Activated naive CD4-positive, alpha-beta T cell treated with anti-CD3 and anti-CD28 coated beads, Interleukin-2, amount 10 ng/mL, durations not matched to agents 7 days and 5 days (primary cell): Measurements from ENCODE around the gene GYG2.
"Not testable (repeated sequence)": the region's sequence is repeated elsewhere in the genome, so short reads cannot be mapped to it uniquely, and the experiment has no call there.

Experiments used
- CTCF ChIA-PET: fragments of 350-600 bp; sonication (Branson Sonifier 250); formaldehyde crosslinking; loops from one replicate; lab custom pipeline; 2021; ENCODE audit warnings: antibody characterized with exemption; lab: Charles Lee
- DNase-seq: peaks from one replicate; pipeline ENCODE4 v3.0.0-alpha.2; 2020
- H3K27ac Mint-ChIP-seq: one replicate; pipeline ENCODE4 v1.8.0; 2021; ENCODE audit warnings: mild to moderate bottlenecking, moderate library complexity, mixed read lengths
- H3K27me3 Mint-ChIP-seq: one replicate; pipeline ENCODE4 v1.8.0; 2021; ENCODE audit warnings: mild to moderate bottlenecking, mixed read lengths
- H3K36me3 Mint-ChIP-seq: one replicate; pipeline ENCODE4 v1.8.0; 2021; ENCODE audit warnings: mixed read lengths
- H3K4me1 Mint-ChIP-seq: one replicate; pipeline ENCODE4 v1.8.0; 2021; ENCODE audit warnings: mixed read lengths
- H3K4me3 Mint-ChIP-seq: one replicate; pipeline ENCODE4 v1.8.0; 2021; ENCODE audit warnings: mild to moderate bottlenecking, moderate library complexity, mixed read lengths
- H3K9me3 Mint-ChIP-seq: one replicate; pipeline ENCODE4 v1.8.0; 2021; ENCODE audit warnings: mixed read lengths

GYG2 gene

GRCh38 chrX:2870650-2871049, 41.9 kb downstream of the GYG2 start:
- no peak overlapping the region for H3K4me3 Mint-ChIP-seq
- DNase-seq: no peak
- no peaks in the 10 kb centered on the region for H3K4me1 Mint-ChIP-seq
- H3K9me3 Mint-ChIP-seq: no peaks in the 10 kb centered on the region
- CTCF ChIA-PET: no interaction called here
- no peak overlapping the region for H3K27ac Mint-ChIP-seq
- H3K36me3 Mint-ChIP-seq: no peaks in the 10 kb centered on the region
- no peaks in the 10 kb centered on the region for H3K27me3 Mint-ChIP-seq

DNA sequence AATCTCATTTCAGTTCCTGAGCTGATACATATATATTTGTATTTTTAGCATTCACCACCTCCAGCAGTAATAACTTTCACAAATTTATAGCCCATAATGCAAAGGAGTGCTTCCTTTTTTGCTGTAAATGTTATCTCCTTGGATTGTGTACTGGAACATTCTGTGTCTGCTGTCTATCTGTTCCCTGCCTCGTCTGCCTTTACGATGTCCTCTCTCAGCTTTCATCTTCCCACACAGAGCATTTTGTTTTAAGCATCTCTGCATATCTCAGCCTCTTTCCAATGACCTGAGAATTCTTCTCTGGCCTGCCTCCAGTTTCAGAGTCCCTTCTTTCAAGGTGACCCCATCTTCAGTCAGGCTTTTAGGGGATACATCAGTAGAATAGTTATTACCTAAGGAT, 43.1 kb downstream of the GYG2 start:
- H3K4me3 Mint-ChIP-seq: no peak overlapping the region
- DNase-seq: no peak
- no peaks in the 10 kb centered on the region for H3K36me3 Mint-ChIP-seq
- no peaks in the 10 kb centered on the region for H3K27me3 Mint-ChIP-seq
- CTCF ChIA-PET: no interaction called here
- no peak overlapping the region for H3K27ac Mint-ChIP-seq
- no peaks in the 10 kb centered on the region for H3K9me3 Mint-ChIP-seq
- H3K4me1 Mint-ChIP-seq: no peaks in the 10 kb centered on the region

GRCh38 chrX:2872671-2873277, 44.0 kb downstream of the GYG2 start:
- no peaks in the 10 kb centered on the region for H3K36me3 Mint-ChIP-seq
- no peak for DNase-seq
- no peaks in the 10 kb centered on the region for H3K4me1 Mint-ChIP-seq
- no peak overlapping the region for H3K27ac Mint-ChIP-seq
- H3K9me3 Mint-ChIP-seq: no peaks in the 10 kb centered on the region
- CTCF ChIA-PET: no interaction called here
- H3K4me3 Mint-ChIP-seq: no peak overlapping the region
- no peaks in the 10 kb centered on the region for H3K27me3 Mint-ChIP-seq

DNA sequence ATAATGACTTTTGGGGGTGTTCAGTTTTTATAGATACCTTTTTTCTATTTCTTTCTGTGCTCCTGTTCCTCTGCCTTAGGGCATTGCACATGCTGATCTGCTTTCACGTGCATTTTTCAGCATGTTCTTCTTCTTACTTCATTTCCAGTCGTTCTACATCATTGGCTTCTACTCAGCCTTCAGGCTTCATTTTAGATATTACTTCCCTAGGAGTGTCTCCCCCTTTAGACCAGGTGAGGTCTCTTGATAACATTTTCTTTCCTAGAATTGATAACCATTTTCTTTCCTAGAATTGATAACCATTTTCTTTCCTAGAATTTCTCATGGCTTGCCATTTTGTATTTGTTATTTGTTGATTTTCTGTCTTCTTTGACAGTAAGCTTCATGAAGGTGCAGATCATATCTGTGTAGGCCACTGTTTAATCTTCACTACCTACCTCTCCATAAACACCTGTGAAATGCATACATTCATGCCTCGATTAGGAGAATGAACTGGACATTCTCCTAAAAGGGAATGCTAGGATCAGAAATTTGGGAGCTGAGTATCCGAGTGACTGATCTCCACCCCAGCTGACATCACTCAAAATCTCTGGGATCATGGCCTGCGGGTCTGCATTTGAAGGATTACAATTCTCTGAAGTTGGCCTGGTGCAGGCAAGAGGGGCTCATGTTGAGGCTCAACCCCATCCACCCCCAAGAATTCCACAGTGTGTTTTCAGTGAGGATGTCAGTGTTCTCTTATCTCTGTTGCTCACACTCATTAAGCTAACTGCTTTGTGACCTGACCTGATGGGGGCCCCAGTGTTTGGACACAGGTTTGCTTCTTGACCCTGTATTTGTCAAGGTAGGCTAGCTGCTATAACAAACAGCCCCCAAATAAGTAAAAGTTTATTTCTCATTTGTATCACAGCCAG, 45.7 kb downstream of the GYG2 start:
- H3K27ac Mint-ChIP-seq: no peak overlapping the region
- CTCF ChIA-PET: interaction anchor here (0.6 kb wide), 1 partner anchor 13 kb away, joined by 3 read pairs; no protein-coding TSS in a partner anchor
- H3K27me3 Mint-ChIP-seq: no peaks in the 10 kb centered on the region
- H3K9me3 Mint-ChIP-seq: no peaks in the 10 kb centered on the region
- no peak overlapping the region for H3K4me3 Mint-ChIP-seq
- no peak for DNase-seq
- H3K4me1 Mint-ChIP-seq: no peaks in the 10 kb centered on the region
- H3K36me3 Mint-ChIP-seq: no peaks in the 10 kb centered on the region

DNA sequence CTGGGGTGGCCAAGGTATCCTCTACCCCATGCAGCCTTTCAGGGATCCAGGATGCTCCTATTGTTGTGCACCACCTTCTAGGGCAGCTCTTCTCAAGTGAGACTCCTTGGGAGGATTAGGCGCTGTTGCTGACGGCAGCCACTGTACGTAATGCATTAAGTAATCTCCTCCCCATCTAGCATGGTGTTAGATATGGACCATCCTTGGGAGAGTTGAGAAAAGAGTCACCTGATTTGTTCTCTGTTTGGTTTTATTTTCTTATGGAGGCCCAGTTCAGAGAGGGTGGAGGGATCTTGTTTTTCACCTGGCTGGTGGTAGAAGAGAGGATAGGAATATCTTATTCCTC, 46.4 kb downstream of the GYG2 start:
- DNase-seq: no peak
- H3K4me1 Mint-ChIP-seq: no peaks in the 10 kb centered on the region
- no peaks in the 10 kb centered on the region for H3K9me3 Mint-ChIP-seq
- H3K27me3 Mint-ChIP-seq: no peaks in the 10 kb centered on the region
- no peak overlapping the region for H3K27ac Mint-ChIP-seq
- CTCF ChIA-PET: interaction anchor here (0.6 kb wide), 1 partner anchor 13 kb away, joined by 3 read pairs; no protein-coding TSS in a partner anchor
- no peaks in the 10 kb centered on the region for H3K36me3 Mint-ChIP-seq
- no peak overlapping the region for H3K4me3 Mint-ChIP-seq

- no peaks in the 10 kb centered on the region for H3K4me1 Mint-ChIP-seq
- no peak overlapping the region for H3K27ac Mint-ChIP-seq
- no peak for DNase-seq
- no peaks in the 10 kb centered on the region for H3K27me3 Mint-ChIP-seq
- H3K4me3 Mint-ChIP-seq: no peak overlapping the region
- no peaks in the 10 kb centered on the region for H3K36me3 Mint-ChIP-seq
- no peaks in the 10 kb centered on the region for H3K9me3 Mint-ChIP-seq
- CTCF ChIA-PET: interaction anchor here (0.6 kb wide), 1 partner anchor 9 kb away, joined by 4 read pairs; no protein-coding TSS in a partner anchor
These were observed 47.2 kb downstream of the GYG2 start for GRCh38 chrX:2875798-2876399.

- Mint-ChIP-seq H3K36me3 (no peaks in the 10 kb centered on the region), H3K9me3 (no peaks in the 10 kb centered on the region), H3K4me3 (no peak overlapping the region), H3K27me3 (no peaks in the 10 kb centered on the region), H3K4me1 (no peaks in the 10 kb centered on the region), H3K27ac (no peak overlapping the region)
- DNase-seq: no peak
- CTCF ChIA-PET: no interaction called here
These were observed 49.8 kb downstream of the GYG2 start for GRCh38 chrX:2878563-2878962.

GRCh38 chrX:2879670-2880069, 50.9 kb downstream of the GYG2 start:
- Mint-ChIP-seq H3K36me3 (no peaks in the 10 kb centered on the region), H3K4me3 (no peak overlapping the region), H3K9me3 (no peaks in the 10 kb centered on the region), H3K4me1 (no peaks in the 10 kb centered on the region), H3K27ac (no peak overlapping the region), H3K27me3 (no peaks in the 10 kb centered on the region)
- CTCF ChIA-PET: no interaction called here
- DNase-seq: no peak

- H3K36me3 Mint-ChIP-seq: no peaks in the 10 kb centered on the region
- H3K27ac Mint-ChIP-seq: no peak overlapping the region
- peaks cover 5% of the 10 kb centered on the region for H3K27me3 Mint-ChIP-seq
- no peak for DNase-seq
- no peaks in the 10 kb centered on the region for H3K4me1 Mint-ChIP-seq
- CTCF ChIA-PET: interaction anchor here (0.5 kb wide), 1 partner anchor 235 kb away, joined by 3 read pairs; no protein-coding TSS in a partner anchor
- no peaks in the 10 kb centered on the region for H3K9me3 Mint-ChIP-seq
- H3K4me3 Mint-ChIP-seq: no peak overlapping the region
These were observed 55.0 kb downstream of the GYG2 start for GRCh38 chrX:2883770-2884169.

- H3K4me3 Mint-ChIP-seq: no peak overlapping the region
- H3K27me3 Mint-ChIP-seq: peaks cover 12% of the 10 kb centered on the region
- H3K27ac Mint-ChIP-seq: no peak overlapping the region
- no peaks in the 10 kb centered on the region for H3K36me3 Mint-ChIP-seq
- peaks cover 11% of the 10 kb centered on the region for H3K4me1 Mint-ChIP-seq
- CTCF ChIA-PET: no interaction called here
- no peak for DNase-seq
- H3K9me3 Mint-ChIP-seq: no peaks in the 10 kb centered on the region
These were observed 59.6 kb downstream of the GYG2 start for GRCh38 chrX:2888309-2888708.

- Mint-ChIP-seq H3K27me3 (peaks cover 12% of the 10 kb centered on the region), H3K27ac (no peak overlapping the region)
- no peak for DNase-seq
These were observed 60.4 kb downstream of the GYG2 start for GRCh38 chrX:2889045-2889605.

DNA sequence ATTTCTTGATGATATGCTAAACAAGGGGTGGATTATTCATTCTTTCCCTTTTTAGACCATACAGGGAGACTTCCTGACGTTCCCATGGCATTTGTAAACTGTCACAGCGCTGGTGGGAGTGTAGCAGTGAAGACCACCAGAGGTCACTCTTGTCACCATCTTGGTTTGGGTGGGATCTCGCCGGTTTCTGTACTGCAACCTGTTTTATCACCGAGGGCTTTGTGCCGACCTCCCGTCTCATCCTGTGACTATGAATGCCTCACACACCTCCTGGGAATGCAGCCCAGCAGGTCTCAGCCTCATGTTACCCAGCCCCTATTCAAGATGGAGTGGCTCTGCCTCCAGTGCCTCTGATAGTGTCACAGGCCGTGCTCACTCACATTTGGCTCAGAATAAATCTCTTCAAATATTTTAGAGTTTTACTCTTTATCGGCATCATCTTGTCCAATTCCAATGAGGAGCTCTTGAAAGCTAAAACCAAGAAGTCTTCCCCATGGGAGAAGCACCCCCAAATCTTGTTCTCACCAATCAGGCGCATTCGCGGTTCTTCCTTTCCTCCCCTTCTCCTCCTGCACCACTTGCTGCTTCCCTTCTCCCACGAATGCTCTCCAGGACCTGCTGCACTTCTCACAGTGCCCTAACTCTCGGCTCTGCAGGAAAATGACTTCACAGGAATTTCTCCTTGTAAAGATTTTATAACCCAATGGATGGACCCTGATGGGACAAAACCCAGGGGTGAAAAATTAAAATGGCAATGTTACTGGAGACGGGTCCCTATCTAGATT, 61.2 kb downstream of the GYG2 start:
- DNase-seq, H3K9me3 Mint-ChIP-seq, H3K36me3 Mint-ChIP-seq, H3K27ac Mint-ChIP-seq, CTCF ChIA-PET: not testable (repeated sequence)
- peak overlapping the region; percentile 68 for H3K4me3 Mint-ChIP-seq
- H3K27me3 Mint-ChIP-seq: peaks cover 12% of the 10 kb centered on the region
- H3K4me1 Mint-ChIP-seq: peaks cover 11% of the 10 kb centered on the region

More at GRCh38 chrX:2889045-2889605, 60.4 kb downstream of the GYG2 start:
- H3K4me1 Mint-ChIP-seq: peaks cover 11% of the 10 kb centered on the region
- H3K36me3 Mint-ChIP-seq: no peaks in the 10 kb centered on the region
- H3K4me3 Mint-ChIP-seq: peak overlapping the region; percentile 68
- no peaks in the 10 kb centered on the region for H3K9me3 Mint-ChIP-seq
- CTCF ChIA-PET: no interaction called here

DNA sequence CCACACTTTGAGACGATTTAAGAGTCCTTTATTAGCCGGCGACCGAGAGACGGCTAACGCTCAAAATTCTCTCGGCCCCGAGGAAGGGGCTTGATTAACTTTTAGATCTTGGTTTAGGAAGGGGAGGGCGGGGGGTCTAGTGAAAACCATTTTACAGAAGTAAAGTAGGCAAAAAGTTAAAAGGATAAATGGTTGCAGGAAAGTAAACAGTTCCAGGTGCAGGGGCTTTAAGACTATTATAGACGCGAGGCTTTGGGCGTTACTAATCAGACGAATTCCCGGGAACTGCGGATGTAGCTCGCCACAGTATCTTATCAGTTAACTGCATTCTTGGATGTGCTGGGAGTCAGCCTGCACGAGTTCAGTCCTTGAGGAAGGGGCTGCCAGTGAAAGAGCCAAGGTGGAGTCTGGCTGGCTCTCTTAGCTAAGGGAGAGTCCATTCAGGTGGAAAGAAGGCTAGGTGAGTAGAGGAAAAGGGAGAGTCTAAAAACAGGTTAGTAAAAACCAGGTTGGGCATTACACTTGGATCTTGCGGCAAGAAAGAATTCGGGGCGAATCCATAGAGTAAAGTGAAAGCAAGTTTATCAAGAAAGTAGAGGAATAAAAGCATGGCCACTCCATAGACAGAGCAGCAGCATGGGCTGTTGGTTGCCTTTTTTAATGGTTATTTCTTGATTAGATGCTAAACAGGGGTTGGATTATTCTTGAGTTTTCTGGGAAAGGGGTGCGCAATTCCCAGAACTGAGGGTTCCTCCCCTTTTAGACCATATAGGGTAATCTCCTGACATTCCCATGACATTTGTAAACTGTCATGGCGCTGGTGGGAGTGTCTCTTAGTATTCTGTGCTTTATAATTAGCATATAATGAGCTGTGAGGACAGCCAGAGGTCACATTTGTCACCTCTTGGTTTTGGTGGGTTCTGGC, 62.1 kb downstream of the GYG2 start:
- H3K4me3 Mint-ChIP-seq, H3K27ac Mint-ChIP-seq, H3K36me3 Mint-ChIP-seq, CTCF ChIA-PET, DNase-seq, H3K9me3 Mint-ChIP-seq: not testable (repeated sequence)
- H3K4me1 Mint-ChIP-seq: peaks cover 11% of the 10 kb centered on the region
- peaks cover 12% of the 10 kb centered on the region for H3K27me3 Mint-ChIP-seq
